NCI-H748 (cell line): Measurements from ENCODE around the gene FOXC2.

Experiments
- DNase-seq: peaks from one replicate; lab custom pipeline; 2025; ENCODE audit not compliant: unreplicated experiment; lab: John Stamatoyannopoulos, UW

The FOXC2 gene

GRCh38 chr16:86532526-86532815 lies 34.2 kb upstream of the FOXC2 start:
- DNase-seq: no peak

- no peak for DNase-seq
Measured at GRCh38 chr16:86533076-86533475, 33.6 kb upstream of the FOXC2 start.

- DNase-seq: no peak
Measured at GRCh38 chr16:86533767-86534351, 32.8 kb upstream of the FOXC2 start.

- DNase-seq: no peak
Measured at GRCh38 chr16:86534779-86535615, 31.6 kb upstream of the FOXC2 start.

- no peak for DNase-seq
Measured at GRCh38 chr16:86536621-86537020, 30.0 kb upstream of the FOXC2 start.

GRCh38 chr16:86537486-86537885 lies 29.1 kb upstream of the FOXC2 start:
- DNase-seq: no peak

- no peak for DNase-seq
Measured at GRCh38 chr16:86538196-86538780, 28.3 kb upstream of the FOXC2 start.

GRCh38 chr16:86540894-86541293 lies 25.7 kb upstream of the FOXC2 start:
- no peak for DNase-seq

- no peak for DNase-seq
Measured at GRCh38 chr16:86541560-86541959, 25.1 kb upstream of the FOXC2 start.

- no peak for DNase-seq
Measured at GRCh38 chr16:86542756-86543750, 23.6 kb upstream of the FOXC2 start.

- no peak for DNase-seq
Measured at GRCh38 chr16:86545481-86545880, 21.1 kb upstream of the FOXC2 start.

- DNase-seq: no peak
Measured at GRCh38 chr16:86545954-86546637, 20.5 kb upstream of the FOXC2 start.

GRCh38 chr16:86546638-86547013 lies 20.0 kb upstream of the FOXC2 start:
- DNase-seq: no peak

GRCh38 chr16:86547286-86547685 lies 19.3 kb upstream of the FOXC2 start:
- DNase-seq: no peak

GRCh38 chr16:86549076-86549892 lies 17.3 kb upstream of the FOXC2 start:
- DNase-seq: no peak

- DNase-seq: no peak
Measured at GRCh38 chr16:86549893-86550190, 16.8 kb upstream of the FOXC2 start.

- no peak for DNase-seq
Measured at GRCh38 chr16:86550281-86550680, 16.3 kb upstream of the FOXC2 start.

- DNase-seq: no peak
Measured at GRCh38 chr16:86553356-86553755, 13.3 kb upstream of the FOXC2 start.

- no peak for DNase-seq
Measured at GRCh38 chr16:86554599-86554916, 12.1 kb upstream of the FOXC2 start.
